Renal cortex interstitium (tissue), 11 donors: ENCODE measurements around the gene SHC4. TPM values are rescaled to one million over a fixed set of nuclear protein-coding genes. Genes with fewer than 3 reads are reported as not detected.
"Not testable (repeated sequence)": the region's sequence is repeated elsewhere in the genome, so short reads cannot be mapped to it uniquely, and the experiment has no call there.

Experiments used
- DNase-seq, 11 donors: peaks; one replicate each; pipeline ENCODE4 v3.0.0-alpha.2; 2013; ENCODE audit warnings: low read depth in 9 of 11, low spot score in 4 of 11; ENCODE audit errors: extremely low read depth in 1 of 11
- polyA plus RNA-seq, 3 donors: library from polyadenylated mRNA; unstranded; fragments of 120-200 nt; gene quantifications; one replicate each; pipeline ENCODE4 v1.2.1, GENCODE V29; 2013; ENCODE audit not compliant: insufficient read length in 3 of 3

Gene SHC4
- polyA plus RNA-seq, 3 donors = 2.3 to 2.8 (median 2.5) TPM

DNA sequence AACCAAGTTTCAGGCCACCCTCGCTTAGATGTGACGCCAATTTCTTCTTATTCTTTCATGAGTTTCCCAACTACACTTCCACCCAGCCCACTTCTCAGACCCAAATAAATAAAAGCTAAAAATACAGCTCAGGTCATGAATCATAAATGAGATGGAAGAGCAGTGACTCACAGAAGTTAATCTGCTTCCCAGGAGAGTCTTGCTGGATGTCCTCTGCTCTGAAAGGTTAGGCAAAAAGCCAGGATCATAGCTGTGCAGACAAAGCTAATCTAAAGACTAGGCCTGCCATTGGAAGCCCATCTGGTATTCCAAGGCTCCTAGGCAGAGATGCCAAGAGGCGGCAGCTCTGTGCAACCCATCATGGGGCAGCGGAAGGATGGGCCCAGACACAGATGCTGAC lies 24.1 kb downstream of the SHC4 start:
- no peak for DNase-seq

DNA sequence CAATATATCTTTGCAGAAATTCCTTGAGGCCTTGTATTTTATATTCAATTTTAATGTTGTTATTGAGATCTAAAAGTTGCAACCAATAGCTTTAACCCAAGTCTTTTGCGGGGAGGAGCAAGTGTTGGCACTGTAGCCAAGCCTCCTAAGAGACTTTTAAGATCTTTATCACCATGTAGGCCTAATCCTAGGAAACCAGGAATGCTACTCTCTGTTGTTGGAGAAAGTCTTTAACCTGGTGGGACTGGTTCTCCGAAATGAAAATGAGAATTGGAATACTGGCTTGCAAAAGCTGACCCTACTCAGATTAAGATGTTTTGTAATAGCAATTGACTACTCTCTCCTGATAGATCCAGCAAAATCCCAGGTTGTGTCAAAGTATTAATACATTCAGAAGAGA lies 25.8 kb downstream of the SHC4 start:
- no peak for DNase-seq

DNA sequence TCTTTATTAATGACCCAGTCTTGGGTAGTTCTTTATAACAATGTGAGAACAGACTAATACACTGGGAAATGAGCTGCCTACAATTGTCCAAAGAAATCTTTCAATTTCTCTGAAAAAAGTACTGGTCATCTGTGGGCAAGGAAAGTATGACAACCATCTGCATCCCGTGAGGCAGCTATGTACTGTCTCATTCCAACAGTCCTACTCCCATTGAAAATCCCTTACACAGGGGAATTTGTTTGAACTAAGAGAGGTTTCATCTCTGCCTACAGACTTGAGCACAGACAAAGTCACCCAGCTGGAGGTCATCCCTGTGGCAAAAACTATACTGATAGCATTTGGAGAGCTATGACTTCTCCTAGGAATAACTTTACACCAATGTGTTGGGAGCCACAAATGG lies 27.1 kb downstream of the SHC4 start:
- DNase-seq = no peak

DNA sequence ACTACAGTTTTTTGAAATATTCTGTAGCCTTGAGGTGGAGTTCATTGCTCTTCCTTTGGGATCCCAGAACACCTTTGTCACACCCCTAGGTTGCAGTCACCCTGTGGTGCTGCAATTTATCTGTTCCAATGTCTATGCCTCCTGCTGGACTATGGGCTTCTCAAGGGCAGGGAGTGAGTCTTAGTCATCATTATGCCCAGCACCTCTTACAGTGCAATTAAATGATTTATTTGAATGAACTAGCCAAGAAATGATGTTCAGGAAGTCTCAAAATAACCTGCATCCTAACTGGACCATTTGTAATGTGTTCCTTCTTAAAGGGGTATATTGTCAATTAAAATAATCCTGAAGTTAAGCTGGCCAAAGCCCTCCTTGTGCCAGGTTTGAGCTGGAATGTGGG lies 28.5 kb downstream of the SHC4 start:
- DNase-seq = no peak

GRCh38 chr15:48930735-48931134 lies 33.0 kb downstream of the SHC4 start:
- DNase-seq = no peak

DNA sequence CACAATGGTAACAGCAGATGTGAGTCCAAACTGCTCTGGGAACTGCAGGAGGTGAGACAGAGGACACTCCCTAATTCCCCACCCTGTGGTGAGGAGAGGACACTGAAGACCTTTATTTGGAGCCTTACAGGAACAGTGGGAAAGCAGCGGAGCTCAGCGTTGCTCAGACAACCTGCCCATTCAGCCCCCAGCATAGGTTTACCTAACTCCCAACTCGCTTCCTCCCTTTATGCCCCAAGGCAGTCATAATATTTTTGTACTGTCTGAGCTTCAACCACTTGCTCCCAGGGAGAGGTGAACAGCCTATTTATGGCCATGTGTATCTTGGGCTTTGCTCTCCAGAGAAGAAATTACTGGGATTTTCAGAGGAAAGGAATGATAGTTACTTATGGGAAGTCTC lies 34.1 kb downstream of the SHC4 start:
- no peak for DNase-seq

- no peak for DNase-seq
These were observed 34.7 kb downstream of the SHC4 start for GRCh38 chr15:48928877-48929538.

DNA sequence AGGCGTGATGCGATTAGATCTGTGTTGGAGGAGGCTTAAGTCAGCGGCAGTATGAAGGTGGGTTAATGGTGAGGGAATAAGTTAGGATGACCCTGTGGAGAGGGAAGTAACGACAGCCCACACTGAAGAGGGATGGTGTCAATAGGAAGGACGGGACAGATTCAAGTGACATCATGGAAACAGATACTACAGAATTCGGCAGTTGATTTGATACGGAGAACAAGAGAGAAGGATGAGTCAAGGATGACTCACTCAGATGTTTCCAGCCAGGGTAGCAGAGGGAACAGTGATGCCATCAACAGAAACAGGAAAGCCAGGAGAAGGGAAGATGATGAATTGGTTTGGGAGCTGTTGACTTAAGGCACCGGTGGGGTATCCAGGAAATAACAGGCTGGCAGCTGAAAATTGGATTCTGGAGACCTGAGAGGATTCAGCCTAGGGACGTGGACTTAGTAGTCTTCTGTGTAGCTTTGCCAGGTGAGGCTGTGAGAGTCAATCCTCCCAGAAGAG lies 38.0 kb downstream of the SHC4 start:
- no peak for DNase-seq

DNA sequence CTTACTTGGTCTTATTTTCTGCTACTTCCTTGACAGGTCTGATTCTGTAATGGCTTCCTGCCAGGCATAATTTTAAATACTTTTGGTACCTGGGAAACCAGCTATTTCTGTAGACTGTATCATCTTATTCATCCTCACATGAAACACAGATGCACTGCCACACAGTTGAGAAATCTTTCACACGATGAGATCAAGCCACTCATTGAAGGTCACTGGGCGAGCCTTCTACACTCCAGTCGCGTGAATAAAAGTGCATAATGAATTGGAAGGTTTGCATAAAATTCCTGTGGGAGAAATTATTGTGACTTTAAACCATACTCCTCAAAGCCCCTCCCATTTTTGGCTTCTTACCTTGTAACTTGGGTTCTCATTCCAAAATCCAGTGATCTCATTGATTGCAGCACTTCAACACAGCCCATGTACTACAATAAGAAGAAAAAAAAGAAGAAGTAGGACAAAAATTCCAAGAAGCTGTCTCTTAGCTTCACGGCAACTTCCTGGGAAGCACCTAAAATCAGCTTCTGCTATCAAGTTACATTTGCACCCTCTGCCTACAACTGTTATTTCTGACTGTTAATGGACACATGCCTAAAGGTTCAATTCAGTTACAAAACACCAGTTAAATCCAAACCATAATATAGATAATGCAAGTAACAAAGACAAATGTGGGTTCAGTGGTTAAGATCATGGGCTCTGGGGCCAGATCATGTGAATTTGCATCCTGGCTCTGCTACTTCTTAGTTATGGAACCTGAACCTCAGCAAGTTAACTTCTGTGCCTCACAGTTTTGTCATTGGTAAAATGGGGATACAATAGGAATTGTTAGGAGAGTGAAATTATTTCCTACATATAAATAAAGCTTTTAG lies 39.0 kb downstream of the SHC4 start:
- DNase-seq = no peak

- DNase-seq = no peak
These were observed 41.7 kb downstream of the SHC4 start for GRCh38 chr15:48922046-48922445.

- DNase-seq = no peak
These were observed 47.0 kb downstream of the SHC4 start for GRCh38 chr15:48916721-48917120.

- DNase-seq = no peak
These were observed 47.9 kb downstream of the SHC4 start for GRCh38 chr15:48915861-48916260.

- DNase-seq = no peak
These were observed 49.0 kb downstream of the SHC4 start for GRCh38 chr15:48914717-48915116.

GRCh38 chr15:48913141-48913540 lies 50.6 kb downstream of the SHC4 start:
- DNase-seq = no peak

- not testable (repeated sequence) for DNase-seq
These were observed 53.2 kb downstream of the SHC4 start for GRCh38 chr15:48910554-48910953.

DNA sequence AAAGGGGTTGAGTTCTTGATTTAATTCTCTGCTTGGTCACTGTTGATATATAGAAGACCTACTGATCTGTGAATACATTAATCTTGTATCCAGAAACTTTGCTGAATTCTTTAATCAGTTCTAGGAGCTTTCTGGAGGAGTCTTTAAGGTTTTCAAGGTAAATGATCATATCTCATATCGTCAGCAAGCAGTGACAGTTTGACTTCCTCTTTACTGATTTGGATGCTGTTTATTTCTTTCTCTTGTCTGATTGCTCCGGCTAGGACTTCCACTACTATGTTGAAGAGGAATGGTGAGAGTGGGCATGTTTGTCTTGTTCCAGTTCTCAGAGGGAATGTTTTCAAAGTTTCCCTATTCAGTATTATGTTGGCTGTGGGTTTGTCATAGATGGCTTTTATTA lies 54.4 kb downstream of the SHC4 start:
- DNase-seq = not testable (repeated sequence)

- no peak for DNase-seq
These were observed 57.9 kb downstream of the SHC4 start for GRCh38 chr15:48905847-48906246.

DNA sequence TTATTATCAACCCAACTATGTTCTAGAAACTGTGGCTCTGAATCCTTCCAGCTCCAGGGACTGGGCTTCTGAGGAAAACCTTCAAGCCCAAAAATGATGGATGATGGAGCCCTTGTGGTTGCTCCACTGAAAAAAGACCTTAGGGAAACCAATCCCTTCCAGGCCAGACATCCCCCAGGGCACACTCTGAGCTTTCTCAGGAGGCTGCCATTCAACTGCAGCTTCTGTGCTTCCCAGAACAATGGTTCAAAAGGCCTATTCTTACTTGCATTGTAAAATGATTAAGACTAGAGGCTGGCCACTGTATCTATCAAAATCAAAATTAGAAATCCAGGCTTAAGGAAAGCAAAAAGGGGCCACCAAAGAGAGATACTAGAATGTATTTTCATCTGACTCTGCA lies 58.5 kb downstream of the SHC4 start:
- DNase-seq = no peak

DNA sequence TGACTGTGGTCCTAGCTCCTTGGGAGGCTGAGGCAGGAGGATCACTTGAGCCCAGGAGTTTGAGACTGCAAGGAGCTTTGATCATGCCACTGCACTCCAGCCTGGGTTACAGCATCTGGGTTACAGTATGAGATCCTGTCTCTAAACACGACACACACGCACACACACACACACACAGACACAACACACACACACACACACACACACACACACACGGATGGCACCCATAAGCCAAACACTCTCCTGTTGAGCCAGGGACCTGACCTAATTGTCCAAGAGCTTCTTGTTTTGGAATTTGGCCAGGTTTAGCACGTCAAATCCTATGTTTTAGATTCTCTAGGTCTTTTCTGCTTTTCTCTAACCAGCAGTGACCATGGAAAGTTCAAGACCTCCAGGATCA lies 59.0 kb downstream of the SHC4 start:
- no peak for DNase-seq

DNA sequence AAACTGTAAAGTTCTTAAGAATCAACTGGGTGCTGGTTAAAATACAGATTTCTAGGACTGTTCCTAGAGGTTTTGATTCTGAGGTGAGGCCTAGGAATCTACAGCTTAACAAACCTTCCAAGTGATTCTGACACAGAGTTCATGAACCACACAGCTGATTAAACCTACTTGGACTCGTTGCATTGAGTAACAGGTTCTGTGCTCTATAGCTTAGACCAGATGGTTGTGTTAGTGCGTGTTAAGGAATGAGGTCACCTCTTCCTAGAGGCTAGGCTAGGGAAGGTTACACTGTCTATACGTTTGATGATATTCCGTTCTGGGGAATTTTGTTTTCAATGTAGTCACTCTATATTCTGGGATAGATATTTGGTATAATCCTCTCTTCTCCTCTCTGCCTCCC lies 63.9 kb downstream of the SHC4 start:
- no peak for DNase-seq
